Measurements from ENCODE around the gene RBL2.
"Not testable (repeated sequence)": the region's sequence is repeated elsewhere in the genome, so short reads cannot be mapped to it uniquely, and the experiment has no call there.

Gene RBL2

GRCh38 chr16:53537626-53538025 lies 103.4 kb downstream of the RBL2 start:
- Histone ChIP-seq H3K9me3 (ENCODE audit: control insufficient read depth, insufficient read depth, low read length) (0 out of 2 replicates have a peak, but pooled peaks cover 5% of the 10 kb centered on the region), H3K27ac (ENCODE audit: low read depth, low read length) (no peak overlapping the region), H3K27me3 (ENCODE audit: control insufficient read depth, insufficient read depth, low read length) (no peaks in the 10 kb centered on the region), H3K4me1 (ENCODE audit: control insufficient read depth, insufficient read depth, low read length) (no peaks in the 10 kb centered on the region), H3K36me3 (ENCODE audit: control insufficient read depth, insufficient read depth, low read length) (no peaks in the 10 kb centered on the region), H3K9ac (ENCODE audit: low read depth, low read length) (no peak overlapping the region), H3K4me3 (ENCODE audit: low read depth, low read length) (no peak overlapping the region)

GRCh38 chr16:53539346-53539745 lies 105.1 kb downstream of the RBL2 start:
- not testable (repeated sequence) for H3K4me3 ChIP-seq (ENCODE audit: low read depth, low read length); H3K27ac ChIP-seq (ENCODE audit: low read depth, low read length); H3K9me3 ChIP-seq (ENCODE audit: control insufficient read depth, insufficient read depth, low read length); H3K4me1 ChIP-seq (ENCODE audit: control insufficient read depth, insufficient read depth, low read length); H3K36me3 ChIP-seq (ENCODE audit: control insufficient read depth, insufficient read depth, low read length); H3K27me3 ChIP-seq (ENCODE audit: control insufficient read depth, insufficient read depth, low read length); H3K9ac ChIP-seq (ENCODE audit: low read depth, low read length)

DNA sequence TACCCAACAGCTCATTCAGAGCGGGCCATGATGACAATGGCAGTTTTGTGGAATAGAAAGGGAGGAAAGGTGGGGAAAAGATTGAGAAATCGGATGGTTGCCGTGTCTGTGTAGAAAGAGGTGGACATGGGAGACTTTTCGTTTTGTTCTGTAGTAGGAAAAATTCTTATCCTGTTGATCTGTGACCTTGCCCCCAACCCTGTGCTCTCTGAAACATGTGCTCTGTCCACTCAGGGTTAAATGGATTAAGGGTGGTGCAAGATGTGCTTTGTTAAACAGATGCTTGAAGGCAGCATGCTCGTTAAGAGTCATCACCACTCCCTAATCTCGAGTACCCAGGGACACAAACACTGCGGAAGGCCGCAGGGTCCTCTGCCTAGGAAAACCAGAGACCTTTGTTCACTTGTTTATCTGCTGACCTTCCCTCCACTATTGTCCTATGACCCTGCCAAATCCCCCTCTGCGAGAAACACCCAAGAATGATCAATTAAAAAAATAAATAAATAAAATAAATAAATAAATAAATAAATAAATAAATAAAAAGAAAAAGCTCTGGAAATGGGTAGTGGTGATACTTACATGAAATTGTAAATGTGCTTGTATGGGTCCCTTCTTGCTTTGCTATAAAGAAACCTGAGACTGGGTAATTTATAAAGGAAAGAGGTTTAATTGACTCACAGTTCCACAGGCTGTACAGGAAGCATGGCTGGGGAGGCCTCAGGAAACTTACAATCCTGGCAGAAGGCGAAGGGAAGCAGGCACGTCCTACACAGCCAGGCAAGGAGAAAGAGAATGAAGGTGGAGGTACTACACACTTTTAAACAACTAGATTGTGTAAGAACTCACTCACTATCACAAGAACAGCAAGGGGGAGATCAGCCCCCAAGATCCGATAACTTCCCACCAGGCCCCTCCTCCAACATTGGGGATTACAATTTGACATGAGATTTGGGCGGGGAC lies 105.8 kb downstream of the RBL2 start:
- H3K4me3 ChIP-seq (ENCODE audit: low read depth, low read length); H3K9me3 ChIP-seq (ENCODE audit: control insufficient read depth, insufficient read depth, low read length); H3K27ac ChIP-seq (ENCODE audit: low read depth, low read length); H3K36me3 ChIP-seq (ENCODE audit: control insufficient read depth, insufficient read depth, low read length); H3K27me3 ChIP-seq (ENCODE audit: control insufficient read depth, insufficient read depth, low read length); H3K4me1 ChIP-seq (ENCODE audit: control insufficient read depth, insufficient read depth, low read length); H3K9ac ChIP-seq (ENCODE audit: low read depth, low read length): not testable (repeated sequence)

Data from HUES48 (cell line).